Activated T-cell treated with anti-CD3 and anti-CD28 coated beads for 48 hours (primary cell): ENCODE data around the gene MRPL36.
A peak's percentile ranks its signal among the peaks of the same experiment; 100 is the strongest.
"Not testable (repeated sequence)": the region's sequence is repeated elsewhere in the genome, so short reads cannot be mapped to it uniquely, and the experiment has no call there.

Experiments used
- DNase-seq: peaks from one replicate; pipeline ENCODE4 v3.0.0-alpha.2; 2020; ENCODE audit warnings: low read depth

MRPL36 gene

GRCh38 chr5:1796371-1797102 lies 3.1 kb downstream of the MRPL36 start:
- no peak for DNase-seq

GRCh38 chr5:1795931-1796330 lies 3.7 kb downstream of the MRPL36 start:
- DNase-seq: no peak

- no peak for DNase-seq
These were observed 4.1 kb downstream of the MRPL36 start for GRCh38 chr5:1795506-1795905.

- no peak for DNase-seq
These were observed 4.7 kb downstream of the MRPL36 start for GRCh38 chr5:1794901-1795290.

- no peak for DNase-seq
These were observed 5.4 kb downstream of the MRPL36 start for GRCh38 chr5:1793966-1794900.

- DNase-seq: peak; percentile 43
These were observed 6.3 kb downstream of the MRPL36 start for GRCh38 chr5:1793301-1793740.

- DNase-seq: peak; percentile 66
These were observed 6.8 kb downstream of the MRPL36 start for GRCh38 chr5:1792842-1793266.

GRCh38 chr5:1791176-1791575 lies 8.5 kb downstream of the MRPL36 start:
- no peak for DNase-seq

GRCh38 chr5:1789834-1790471 lies 9.7 kb downstream of the MRPL36 start:
- no peak for DNase-seq

GRCh38 chr5:1789438-1789833 lies 10.2 kb downstream of the MRPL36 start:
- DNase-seq: not testable (repeated sequence)

GRCh38 chr5:1788828-1789227 lies 10.8 kb downstream of the MRPL36 start:
- no peak for DNase-seq

GRCh38 chr5:1788200-1788599 lies 11.4 kb downstream of the MRPL36 start:
- no peak for DNase-seq

GRCh38 chr5:1787472-1788047 lies 12.1 kb downstream of the MRPL36 start:
- no peak for DNase-seq

- no peak for DNase-seq
These were observed 12.8 kb downstream of the MRPL36 start for GRCh38 chr5:1786621-1787471.

GRCh38 chr5:1785984-1786383 lies 13.7 kb downstream of the MRPL36 start:
- DNase-seq: no peak

GRCh38 chr5:1785062-1785461 lies 14.6 kb downstream of the MRPL36 start:
- no peak for DNase-seq

- no peak for DNase-seq
These were observed 15.2 kb downstream of the MRPL36 start for GRCh38 chr5:1784197-1785050.

GRCh38 chr5:1783216-1783554 lies 16.5 kb downstream of the MRPL36 start:
- DNase-seq: no peak

GRCh38 chr5:1782385-1783215 lies 17.0 kb downstream of the MRPL36 start:
- no peak for DNase-seq
